GM18868 (cell line): ENCODE results near the gene MAP3K5.

Experiments
- ATAC-seq: cut with Tn5 transposase; IDR thresholded peaks from one replicate; pipeline ENCODE4 v1.9.1; 2021; ENCODE audit warnings: mild to moderate bottlenecking, moderate library complexity; ENCODE audit not compliant: unreplicated experiment

Gene MAP3K5

DNA sequence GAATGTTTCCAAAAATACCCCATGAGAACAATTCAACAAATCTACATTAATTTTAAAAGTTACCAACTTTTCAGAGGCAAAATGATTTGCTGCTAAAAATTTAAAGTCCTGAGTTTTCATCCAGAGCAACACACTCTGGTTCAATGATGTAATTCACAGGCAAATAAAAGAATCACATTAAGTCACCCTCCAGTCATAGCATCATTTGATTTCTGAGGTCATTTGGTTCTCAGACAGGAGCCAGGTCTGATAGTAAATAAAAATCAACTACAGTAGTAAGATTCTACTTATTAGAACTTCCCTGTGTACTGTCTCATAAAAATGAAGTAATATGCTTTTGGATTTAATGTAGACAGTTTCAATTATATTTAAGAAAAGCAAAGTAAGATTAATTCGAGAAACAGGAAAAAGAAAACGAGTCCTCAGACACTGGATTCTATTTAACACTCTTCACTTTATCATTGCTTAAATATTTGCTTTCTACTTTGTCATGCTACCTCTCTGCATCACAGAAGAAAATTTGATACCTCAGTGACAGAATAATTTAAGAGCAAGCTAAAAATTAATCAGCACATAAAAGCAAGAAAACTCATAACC, 267.8 kb downstream of the MAP3K5 start:
- no peak for ATAC-seq

DNA sequence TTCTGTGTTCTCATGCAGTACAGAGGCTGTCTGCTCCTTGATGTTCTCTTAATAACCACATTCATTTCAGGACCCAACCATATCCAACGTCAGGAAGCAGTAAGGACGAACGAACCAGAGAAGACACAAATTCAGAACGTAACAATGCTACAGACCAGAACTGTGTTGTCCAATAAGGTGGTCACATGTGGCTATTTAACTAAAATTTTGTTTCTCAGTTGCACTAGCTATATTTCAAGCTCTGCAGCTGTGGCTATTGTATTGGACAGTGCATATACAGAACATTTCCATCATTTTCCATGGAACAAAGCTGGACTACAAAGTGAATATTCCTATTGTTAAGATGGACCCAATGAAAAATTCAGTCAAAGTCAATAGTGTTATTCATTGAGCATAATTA, 269.1 kb downstream of the MAP3K5 start:
- no peak for ATAC-seq

DNA sequence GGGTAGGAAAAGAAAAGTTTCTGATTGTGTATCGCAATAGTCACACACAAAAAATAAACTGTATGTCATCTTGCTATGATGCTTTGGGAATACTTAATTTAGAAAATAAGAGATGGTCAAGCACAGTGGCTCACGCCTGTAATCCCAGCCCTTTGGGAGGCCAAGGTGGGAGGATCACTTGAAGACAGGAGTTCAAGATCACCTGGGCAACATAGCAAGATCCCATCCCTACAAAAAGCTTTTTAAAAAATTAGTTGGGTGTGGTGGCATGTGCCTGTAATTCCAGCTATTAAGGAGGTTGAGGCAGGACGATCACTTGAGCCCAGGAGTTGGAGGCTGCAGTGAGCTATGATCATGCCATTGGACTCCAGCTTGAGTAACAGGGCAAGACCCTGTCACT, 269.6 kb downstream of the MAP3K5 start:
- no peak for ATAC-seq

DNA sequence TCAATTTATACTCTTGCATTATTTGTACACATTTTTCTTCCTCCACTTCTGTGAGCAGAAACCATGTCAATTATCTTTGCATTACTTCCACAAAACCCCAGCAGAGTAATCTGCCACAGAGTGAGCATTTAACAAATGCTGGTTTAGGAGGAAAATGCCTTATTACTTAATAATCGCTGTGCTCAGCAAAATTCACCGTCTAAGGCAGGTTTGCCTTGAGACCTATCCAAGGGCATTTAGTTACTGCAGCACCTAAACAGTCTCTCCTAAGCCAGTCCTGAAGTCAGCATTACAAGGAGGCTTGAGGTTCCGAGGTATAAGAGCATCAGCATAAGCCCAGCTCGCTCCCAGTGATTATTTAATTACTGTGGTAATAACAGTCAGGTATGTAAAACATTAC, 270.4 kb downstream of the MAP3K5 start:
- no peak for ATAC-seq

DNA sequence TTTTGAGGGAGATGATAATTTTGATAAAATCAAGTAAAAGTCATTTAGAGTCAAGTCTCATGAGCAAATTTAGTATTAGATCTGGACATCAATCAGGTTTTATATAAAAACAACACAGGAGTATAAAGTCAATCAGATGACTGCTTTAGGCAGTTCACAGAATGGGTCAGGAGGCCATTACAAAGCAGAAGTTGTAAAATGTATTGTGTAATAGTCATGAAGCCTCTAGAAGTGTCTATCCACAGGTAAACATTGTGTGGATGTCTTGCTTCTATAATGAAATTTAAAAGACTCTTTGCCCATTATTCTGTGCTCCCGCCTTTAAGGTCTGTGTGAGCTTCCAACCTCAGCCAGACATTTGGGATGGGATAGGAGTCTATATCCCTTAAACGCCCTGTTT, 270.9 kb downstream of the MAP3K5 start:
- ATAC-seq, result no peak

DNA sequence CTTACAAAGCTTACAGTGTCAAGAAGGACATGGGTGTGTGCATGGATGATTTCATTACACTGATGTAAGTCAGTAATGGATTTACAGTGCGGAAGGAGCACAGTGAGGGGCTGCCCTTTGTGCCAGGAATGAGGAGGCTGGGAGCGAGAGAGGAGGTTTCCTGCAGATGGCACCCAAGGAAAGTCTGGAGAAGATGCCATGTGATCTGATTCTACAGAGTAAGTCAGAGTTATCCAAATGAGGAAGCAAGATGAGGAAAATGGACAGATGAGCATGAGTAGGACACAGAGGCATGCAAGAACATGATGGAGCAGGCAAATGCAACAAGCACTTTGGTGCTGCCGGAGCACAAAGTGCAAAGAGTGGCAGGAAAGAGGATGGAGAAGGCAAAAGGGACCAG, 271.8 kb downstream of the MAP3K5 start:
- ATAC-seq, result no peak

DNA sequence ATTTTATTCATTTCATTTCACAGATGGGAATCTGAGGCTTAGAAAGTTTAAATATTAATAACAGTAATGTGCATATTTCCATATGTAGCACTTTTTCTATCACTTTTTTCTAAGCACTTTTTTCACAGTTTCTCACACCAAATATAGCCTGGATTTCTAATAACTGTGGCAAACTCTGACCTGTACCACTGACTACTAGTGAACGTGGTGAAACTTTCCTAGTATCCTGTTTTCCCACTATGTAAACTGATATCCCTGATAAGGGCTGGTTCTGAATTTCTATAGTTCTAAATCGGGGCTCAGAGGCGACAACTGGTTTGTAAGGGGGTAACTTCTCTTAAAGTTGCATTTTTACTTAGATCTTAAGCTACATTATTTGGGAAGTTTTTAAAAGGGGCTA, 274.7 kb downstream of the MAP3K5 start:
- ATAC-seq, result no peak

DNA sequence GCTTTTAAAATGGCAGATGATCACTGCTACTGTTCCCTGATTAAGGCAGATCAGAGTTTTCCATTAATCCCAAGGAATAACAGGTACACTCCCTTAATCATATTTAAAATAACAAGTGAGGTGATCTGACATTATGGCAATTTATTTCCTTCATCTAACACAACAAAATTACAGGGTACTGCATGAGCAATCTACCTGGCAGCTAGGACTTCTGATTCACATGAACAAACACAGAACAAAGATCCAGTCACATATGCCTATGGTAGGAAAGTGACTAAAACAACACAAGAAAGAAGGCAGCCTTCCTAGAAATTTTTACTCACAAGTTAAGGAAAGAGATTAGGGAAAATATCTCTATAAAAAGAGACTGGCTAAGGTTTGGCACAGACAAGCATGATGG, 275.3 kb downstream of the MAP3K5 start:
- ATAC-seq, result no peak

DNA sequence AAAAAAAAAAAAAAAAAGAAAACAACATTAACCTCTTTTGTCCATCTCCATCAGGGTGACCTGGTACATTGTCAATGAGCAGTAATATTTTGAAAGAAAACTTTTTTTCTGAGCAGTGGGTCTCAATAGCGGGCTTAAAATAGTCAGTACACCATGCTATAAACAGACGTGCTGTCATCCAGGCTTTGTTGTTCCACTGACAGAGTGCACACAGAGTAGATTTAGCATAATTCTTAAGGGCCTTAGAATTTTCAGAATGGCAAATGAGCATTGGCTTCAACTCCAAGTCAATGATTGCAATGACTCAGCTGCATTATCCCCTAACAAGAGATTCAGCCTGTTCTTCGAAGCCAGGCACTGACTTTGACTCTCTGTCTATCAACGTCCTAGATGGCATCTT, 277.7 kb downstream of the MAP3K5 start:
- no peak for ATAC-seq

DNA sequence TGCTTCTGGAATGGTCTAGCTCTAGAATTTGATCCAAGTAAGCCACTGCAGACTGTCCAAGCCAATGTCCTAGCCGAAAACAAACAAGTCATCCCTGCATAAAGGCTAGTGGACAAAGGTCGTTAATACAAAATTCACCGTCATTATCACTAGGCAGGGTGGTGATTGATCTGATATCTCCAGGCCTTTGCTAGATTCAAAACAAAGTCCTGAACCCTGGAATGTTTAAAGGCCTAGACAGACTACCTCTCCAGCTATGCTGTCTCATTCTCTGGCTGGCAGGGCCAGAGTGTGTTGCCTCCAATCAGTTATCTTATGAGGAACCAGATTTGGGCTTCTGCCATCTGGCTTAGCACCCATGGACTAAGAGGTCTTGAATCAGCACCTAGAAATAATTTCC, 280.4 kb downstream of the MAP3K5 start:
- no peak for ATAC-seq

DNA sequence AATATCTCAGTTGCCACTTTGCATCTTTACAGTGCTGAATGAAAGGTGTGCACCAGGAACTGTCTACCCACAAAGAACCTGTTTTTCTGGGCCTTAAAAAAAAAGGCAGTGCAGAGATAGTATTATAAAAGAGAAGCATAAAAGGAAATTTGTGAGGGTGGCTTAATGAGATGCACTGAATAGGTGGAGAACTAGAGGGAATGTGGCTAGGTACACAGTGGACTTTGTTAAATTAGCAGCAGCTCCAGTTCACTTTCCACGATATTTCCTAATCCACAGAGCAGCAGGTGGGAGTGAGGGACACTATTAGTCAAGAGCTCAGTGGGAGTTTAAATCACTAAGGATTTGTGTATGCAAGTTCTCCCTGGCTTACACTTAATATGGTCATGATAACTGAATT, 280.9 kb downstream of the MAP3K5 start:
- ATAC-seq, result no peak

DNA sequence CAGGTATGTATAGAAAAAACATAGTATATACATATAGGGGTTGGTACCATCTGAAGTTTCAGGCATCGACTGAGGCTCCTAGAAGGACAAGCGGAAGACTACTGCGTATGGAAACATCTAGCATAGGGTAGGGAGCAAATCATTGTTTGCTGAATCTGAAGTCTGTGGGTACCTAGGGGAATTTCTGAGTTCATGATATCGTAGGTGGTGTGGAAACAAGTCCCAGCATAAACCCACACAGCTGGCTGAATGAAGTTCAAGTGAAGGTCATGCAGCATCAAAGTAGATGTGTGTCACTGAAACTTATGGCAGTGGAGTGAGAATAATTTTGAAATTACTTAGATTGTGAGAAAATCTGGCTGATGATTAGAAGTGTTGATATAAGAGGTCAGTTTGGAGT, 281.5 kb downstream of the MAP3K5 start:
- peak; percentile 79 for ATAC-seq

DNA sequence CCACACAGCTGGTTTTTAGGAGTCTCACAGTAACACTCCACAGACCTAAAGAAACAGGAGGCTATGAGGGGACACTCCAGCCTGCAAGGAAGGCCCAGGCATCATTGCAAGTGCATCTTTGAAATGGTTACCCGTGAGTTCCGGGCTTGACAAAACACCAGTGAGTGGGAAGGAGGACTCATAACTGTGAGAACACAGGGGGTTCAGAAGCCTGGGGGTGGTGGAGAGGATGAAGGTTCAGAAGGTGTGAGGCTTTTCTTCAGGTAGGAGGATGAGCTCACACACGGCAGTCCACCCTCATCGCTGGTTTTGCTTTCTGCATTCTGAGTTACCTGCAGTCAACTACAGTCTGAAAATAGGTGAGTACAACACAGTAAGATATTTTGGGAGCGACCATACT, 282.0 kb downstream of the MAP3K5 start:
- no peak for ATAC-seq

DNA sequence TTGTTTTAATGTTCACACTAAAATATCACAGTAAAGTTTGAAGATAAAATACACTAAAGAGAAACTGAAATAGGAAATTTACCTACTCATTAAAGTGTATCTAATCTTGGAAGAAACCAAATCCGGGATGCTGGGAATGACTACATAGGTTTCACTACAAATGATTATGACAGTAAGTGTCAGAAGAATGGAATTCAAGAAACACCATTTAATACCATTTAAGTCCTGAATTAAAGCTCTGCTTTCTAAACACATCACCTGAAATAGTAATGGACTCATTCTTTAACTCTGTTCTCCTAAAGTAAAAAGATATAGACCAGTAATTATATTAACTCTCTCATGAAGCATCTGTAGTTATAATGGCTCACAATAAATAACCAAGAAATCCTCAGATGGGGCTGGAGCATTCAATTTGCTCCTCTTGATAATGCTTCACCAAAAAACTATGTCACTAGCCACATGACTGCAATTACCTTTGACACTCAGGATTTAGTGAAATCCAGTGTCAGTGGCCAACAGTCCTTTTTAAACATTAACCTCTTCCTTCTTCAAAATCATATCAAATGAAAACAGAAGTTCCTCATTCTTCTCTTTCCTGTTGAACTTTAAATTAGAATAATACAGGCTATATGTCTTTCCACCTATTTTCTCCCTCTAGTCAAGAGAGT, 283.4 kb downstream of the MAP3K5 start:
- ATAC-seq, result no peak
